Lower leg skin (tissue), 4 donors: Measurements from ENCODE around the gene EFNA4. TPM values are rescaled to one million over a fixed set of nuclear protein-coding genes. Genes with fewer than 3 reads are reported as not detected.

ENCODE experiments used
- DNase-seq, 2 donors: peaks; one replicate each; pipeline ENCODE4 v3.0.0-alpha.2; 2019; ENCODE audit warnings: low spot score in 2 of 2
- H3K4me3 ChIP-seq: fragments of 200-600 bp; sonication (generic); 2 replicates; pipeline ENCODE4 v1.5.1; 2017; ENCODE audit warnings: mild to moderate bottlenecking, low read depth; ENCODE audit not compliant: poor library complexity, severe bottlenecking
- CTCF ChIP-seq, 3 donors: fragments of 450-650 bp; IDR thresholded peaks; one replicate each; pipeline ENCODE4 v1.5.1; 2016; ENCODE audit warnings: antibody characterized with exemption in 3 of 3, mild to moderate bottlenecking in 3 of 3, moderate library complexity in 2 of 3
- POLR2A ChIP-seq, 2 donors: fragments of 450-650 bp; IDR thresholded peaks; one replicate each; pipeline ENCODE4 v1.6.1; 2016 to 2017; ENCODE audit warnings: antibody characterized with exemption in 2 of 2, mild to moderate bottlenecking in 1 of 2, moderate library complexity in 1 of 2
- WGBS, 2 donors: methylation state at CpG; one replicate each; pipeline ENCODE4 v1.1.5; 2018; 5-methylcytosine and 5-hydroxymethylcytosine counted together
- intact Hi-C: fragments of 100-400 bp; cut with DNase I; formaldehyde crosslinking; loops from one replicate; pipeline ENCODE4 v1.15.0; 2023; ENCODE audit warnings: low total_unique reads
- total RNA-seq, 4 donors: library from RNA; depleted of rRNA; stranded (reverse); fragments of >200 nt; gene quantifications; one replicate each; pipeline ENCODE4 v1.1.0, GENCODE V29; 2016

Gene EFNA4
- total RNA-seq, 4 donors from 2014 or later, result 29.5 to 66.6 (median 52.9) TPM

GRCh38 chr1:155062702-155063411, 683 bp upstream of the EFNA4 start:
- WGBS, 2 donors, result 3 to 19% methylated on average over 18 to 29 of the region's 46 CpGs
- peak in 1 of 2 donors; percentile 56 for DNase-seq
- intact Hi-C loops, result no loop called here
- TF ChIP-seq CTCF (IDR thresholded peaks at IDR 0.05) (peak in 1 of 3 donors; percentile 83), POLR2A (IDR thresholded peaks at IDR 0.05) (no peak)
- peak overlapping the region; percentile 46 for H3K4me3 ChIP-seq

GRCh38 chr1:155064111-155064831, 731 bp downstream of the EFNA4 start:
- WGBS, 2 donors, result 8 to 13% methylated on average over 14 of the region's 14 CpGs
- DNase-seq, result no peak
- H3K4me3 ChIP-seq, result peak overlapping the region; percentile 46
- intact Hi-C loops, result loop anchor here (2.0 kb wide), 1 partner anchor 19 kb away; no protein-coding TSS in a partner anchor
- TF ChIP-seq POLR2A (IDR thresholded peaks at IDR 0.05), result no peak
- no peak for TF ChIP-seq CTCF (IDR thresholded peaks at IDR 0.05)

GRCh38 chr1:155064832-155065429, 1.4 kb downstream of the EFNA4 start:
- WGBS, 2 donors, result 71 to 80% methylated on average over 5 of the region's 5 CpGs
- intact Hi-C loops, result loop anchor here (2.0 kb wide), 1 partner anchor 18 kb away; no protein-coding TSS in a partner anchor

GRCh38 chr1:155066777-155067176, 3.2 kb downstream of the EFNA4 start:
- TF ChIP-seq POLR2A (IDR thresholded peaks at IDR 0.05), result no peak
- TF ChIP-seq CTCF (IDR thresholded peaks at IDR 0.05), result no peak
- WGBS, 2 donors, result 68% methylated on average over 6 to 8 of the region's 8 CpGs
- intact Hi-C loops, result no loop called here
- H3K4me3 ChIP-seq, result no peak overlapping the region
- no peak for DNase-seq

More at GRCh38 chr1:155064832-155065429, 1.4 kb downstream of the EFNA4 start:
- no peak for DNase-seq
- no peak overlapping the region for H3K4me3 ChIP-seq
- no peak for TF ChIP-seq POLR2A (IDR thresholded peaks at IDR 0.05)
- TF ChIP-seq CTCF (IDR thresholded peaks at IDR 0.05), result no peak

GRCh38 chr1:155068599-155068998, 5.1 kb downstream of the EFNA4 start:
- H3K4me3 ChIP-seq, result no peak overlapping the region
- intact Hi-C loops, result no loop called here
- TF ChIP-seq POLR2A (IDR thresholded peaks at IDR 0.05), result no peak
- TF ChIP-seq CTCF (IDR thresholded peaks at IDR 0.05), result no peak
- 85 to 94% methylated on average over 3 of the region's 3 CpGs for WGBS, 2 donors
- DNase-seq, result no peak
